ENCODE results near the gene ARMCX6. TPM values are rescaled to one million over a fixed set of nuclear protein-coding genes. Genes with fewer than 3 reads are reported as not detected.
A peak's percentile ranks its signal among the peaks of the same experiment; 100 is the strongest.

ARMCX6 gene
- polyA plus RNA-seq, 1 donor (not counting 4 experiments of a cell fraction or from before 2014, with no cell fraction given): 56.1 TPM

GRCh38 chrX:101658661-101659491, 41.1 kb upstream of the ARMCX6 start:
- Histone ChIP-seq H3K27me3 (ENCODE audit: control insufficient read depth, extremely low read depth, insufficient read depth, low read length) (peaks cover 6% of the 10 kb centered on the region), H4K20me1 (ENCODE audit: control insufficient read depth, extremely low read depth, insufficient read depth, low read length) (no peaks in the 10 kb centered on the region), H3K79me2 (ENCODE audit: control insufficient read depth, insufficient read depth, low read length) (no peaks in the 10 kb centered on the region), H3K9me3 (ENCODE audit: control insufficient read depth, low read depth, low read length) (no peaks in the 10 kb centered on the region), H3K4me3 (ENCODE audit: control insufficient read depth in 2 of 3, extremely low read depth in 1 of 3, insufficient read depth in 2 of 3, low read depth in 1 of 3, low read length in 3 of 3) (peak overlapping the region; percentile 50 to 70 (median 58)), H3K4me1 (ENCODE audit: control insufficient read depth, extremely low read depth, insufficient read depth, low read length) (no peaks in the 10 kb centered on the region), H2AFZ (ENCODE audit: control insufficient read depth, low read length) (peak overlapping the region; percentile 80), H3K36me3 (ENCODE audit: control insufficient read depth in 2 of 2, extremely low read depth in 1 of 2, insufficient read depth in 2 of 2, low read length in 2 of 2) (no peaks in the 10 kb centered on the region), H3K4me2 (ENCODE audit: control insufficient read depth, extremely low read depth, insufficient read depth, low read depth, low read length) (peak overlapping the region; percentile 64), H3K9me1 (ENCODE audit: control insufficient read depth, extremely low read depth, insufficient read depth, low read length) (no peaks in the 10 kb centered on the region), H3K9ac (ENCODE audit: control insufficient read depth, extremely low read depth, insufficient read depth, low read length) (peak overlapping the region; percentile 58), H3K27ac (ENCODE audit: control insufficient read depth, insufficient read depth, low read length) (no peak overlapping the region)
- DNase-seq (ENCODE audit: low read depth, low spot score): no peak
- dilution Hi-C loops (cut with MboI; ENCODE audit: extremely low pct_ligation_motif_present, low sequenced_read_pairs): no loop called here
- TF ChIP-seq, protein P1, sequence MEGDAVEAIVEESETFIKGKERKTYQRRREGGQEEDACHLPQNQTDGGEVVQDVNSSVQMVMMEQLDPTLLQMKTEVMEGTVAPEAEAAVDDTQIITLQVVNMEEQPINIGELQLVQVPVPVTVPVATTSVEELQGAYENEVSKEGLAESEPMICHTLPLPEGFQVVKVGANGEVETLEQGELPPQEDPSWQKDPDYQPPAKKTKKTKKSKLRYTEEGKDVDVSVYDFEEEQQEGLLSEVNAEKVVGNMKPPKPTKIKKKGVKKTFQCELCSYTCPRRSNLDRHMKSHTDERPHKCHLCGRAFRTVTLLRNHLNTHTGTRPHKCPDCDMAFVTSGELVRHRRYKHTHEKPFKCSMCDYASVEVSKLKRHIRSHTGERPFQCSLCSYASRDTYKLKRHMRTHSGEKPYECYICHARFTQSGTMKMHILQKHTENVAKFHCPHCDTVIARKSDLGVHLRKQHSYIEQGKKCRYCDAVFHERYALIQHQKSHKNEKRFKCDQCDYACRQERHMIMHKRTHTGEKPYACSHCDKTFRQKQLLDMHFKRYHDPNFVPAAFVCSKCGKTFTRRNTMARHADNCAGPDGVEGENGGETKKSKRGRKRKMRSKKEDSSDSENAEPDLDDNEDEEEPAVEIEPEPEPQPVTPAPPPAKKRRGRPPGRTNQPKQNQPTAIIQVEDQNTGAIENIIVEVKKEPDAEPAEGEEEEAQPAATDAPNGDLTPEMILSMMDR (optimal IDR thresholded peaks at IDR 0.05 in 1 of 3, IDR thresholded peaks at IDR 0.05 in 1 of 3, conservative IDR thresholded peaks at IDR 0.05 in 1 of 3; ENCODE audit: extremely low read depth in 1 of 3, insufficient read depth in 2 of 3, low read length in 3 of 3): no peak
- TF ChIP-seq EZH2 (IDR thresholded peaks at IDR 0.05; ENCODE audit: low read length): no peak
- FAIRE-seq: no peak

DNA sequence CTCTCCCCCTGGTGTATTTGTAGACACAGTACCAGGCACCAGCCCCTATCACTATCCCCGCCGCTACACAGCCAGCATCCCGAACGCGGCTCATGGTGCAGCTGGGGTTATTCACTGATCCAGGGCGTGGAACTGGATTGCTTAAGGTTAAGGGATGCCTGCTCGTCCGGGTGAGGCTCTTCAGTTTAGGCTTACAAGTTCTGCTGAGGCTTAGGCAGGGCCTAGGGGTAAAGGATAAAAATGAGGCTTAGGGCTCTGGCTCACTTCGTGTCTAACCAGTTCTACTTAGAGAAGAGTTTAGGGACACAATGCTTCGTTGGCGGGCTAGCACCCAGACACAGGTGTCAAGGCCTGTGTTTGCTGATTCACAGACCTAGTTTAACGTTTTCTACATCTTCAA, 39.7 kb upstream of the ARMCX6 start:
- peaks cover 6% of the 10 kb centered on the region for H3K27me3 ChIP-seq (ENCODE audit: control insufficient read depth, extremely low read depth, insufficient read depth, low read length)
- no peak for TF ChIP-seq EZH2 (IDR thresholded peaks at IDR 0.05; ENCODE audit: low read length)
- TF ChIP-seq, protein P1 (optimal IDR thresholded peaks at IDR 0.05 in 1 of 3, IDR thresholded peaks at IDR 0.05 in 1 of 3, conservative IDR thresholded peaks at IDR 0.05 in 1 of 3; ENCODE audit: extremely low read depth in 1 of 3, insufficient read depth in 2 of 3, low read length in 3 of 3): no peak
- no peak overlapping the region for H3K4me3 ChIP-seq (ENCODE audit: control insufficient read depth in 2 of 3, extremely low read depth in 1 of 3, insufficient read depth in 2 of 3, low read depth in 1 of 3, low read length in 3 of 3)
- dilution Hi-C loops (cut with MboI; ENCODE audit: extremely low pct_ligation_motif_present, low sequenced_read_pairs): no loop called here
- H3K36me3 ChIP-seq (ENCODE audit: control insufficient read depth in 2 of 2, extremely low read depth in 1 of 2, insufficient read depth in 2 of 2, low read length in 2 of 2): no peaks in the 10 kb centered on the region
- H3K9ac ChIP-seq (ENCODE audit: control insufficient read depth, extremely low read depth, insufficient read depth, low read length): no peak overlapping the region
- no peaks in the 10 kb centered on the region for H3K4me1 ChIP-seq (ENCODE audit: control insufficient read depth, extremely low read depth, insufficient read depth, low read length)
- H3K27ac ChIP-seq (ENCODE audit: control insufficient read depth, insufficient read depth, low read length): no peak overlapping the region
- H3K4me2 ChIP-seq (ENCODE audit: control insufficient read depth, extremely low read depth, insufficient read depth, low read depth, low read length): no peak overlapping the region
- DNase-seq (ENCODE audit: low read depth, low spot score) (no peak), FAIRE-seq (no peak)
- H3K9me3 ChIP-seq (ENCODE audit: control insufficient read depth, low read depth, low read length): no peaks in the 10 kb centered on the region
- no peak overlapping the region for H2AFZ ChIP-seq (ENCODE audit: control insufficient read depth, low read length)
- H3K9me1 ChIP-seq (ENCODE audit: control insufficient read depth, extremely low read depth, insufficient read depth, low read length): no peaks in the 10 kb centered on the region
- no peaks in the 10 kb centered on the region for H3K79me2 ChIP-seq (ENCODE audit: control insufficient read depth, insufficient read depth, low read length)
- no peaks in the 10 kb centered on the region for H4K20me1 ChIP-seq (ENCODE audit: control insufficient read depth, extremely low read depth, insufficient read depth, low read length)
